ENCODE measurements around the gene RSPO3.

DNA sequence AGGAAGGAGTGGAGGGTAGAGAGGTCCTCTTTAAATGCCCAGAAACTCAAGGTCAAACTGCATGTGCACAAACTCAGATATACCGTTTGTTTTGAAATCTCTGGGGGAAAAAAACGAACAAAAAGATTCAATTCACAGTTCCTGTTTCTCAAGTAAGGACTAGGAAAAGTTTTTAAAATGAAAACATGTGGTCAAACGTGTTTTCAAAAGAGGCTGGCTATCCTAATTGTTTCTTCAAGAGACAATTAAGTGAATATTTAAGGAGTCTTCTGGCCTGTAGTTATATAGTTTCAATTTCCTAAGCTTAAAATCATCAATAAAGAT is 3.1 kb downstream of the RSPO3 start:
- TF ChIP-seq, protein P1, sequence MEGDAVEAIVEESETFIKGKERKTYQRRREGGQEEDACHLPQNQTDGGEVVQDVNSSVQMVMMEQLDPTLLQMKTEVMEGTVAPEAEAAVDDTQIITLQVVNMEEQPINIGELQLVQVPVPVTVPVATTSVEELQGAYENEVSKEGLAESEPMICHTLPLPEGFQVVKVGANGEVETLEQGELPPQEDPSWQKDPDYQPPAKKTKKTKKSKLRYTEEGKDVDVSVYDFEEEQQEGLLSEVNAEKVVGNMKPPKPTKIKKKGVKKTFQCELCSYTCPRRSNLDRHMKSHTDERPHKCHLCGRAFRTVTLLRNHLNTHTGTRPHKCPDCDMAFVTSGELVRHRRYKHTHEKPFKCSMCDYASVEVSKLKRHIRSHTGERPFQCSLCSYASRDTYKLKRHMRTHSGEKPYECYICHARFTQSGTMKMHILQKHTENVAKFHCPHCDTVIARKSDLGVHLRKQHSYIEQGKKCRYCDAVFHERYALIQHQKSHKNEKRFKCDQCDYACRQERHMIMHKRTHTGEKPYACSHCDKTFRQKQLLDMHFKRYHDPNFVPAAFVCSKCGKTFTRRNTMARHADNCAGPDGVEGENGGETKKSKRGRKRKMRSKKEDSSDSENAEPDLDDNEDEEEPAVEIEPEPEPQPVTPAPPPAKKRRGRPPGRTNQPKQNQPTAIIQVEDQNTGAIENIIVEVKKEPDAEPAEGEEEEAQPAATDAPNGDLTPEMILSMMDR (IDR thresholded peaks at IDR 0.05) = no peak
- no peak for TF ChIP-seq POLR2A (IDR thresholded peaks at IDR 0.05)
